Neural cell (in vitro differentiated cells): ENCODE measurements around the gene RBBP8NL. TPM values are rescaled to one million over a fixed set of nuclear protein-coding genes. Genes with fewer than 3 reads are reported as not detected.
A peak's percentile ranks its signal among the peaks of the same experiment; 100 is the strongest.

ENCODE experiments used
- H2AFZ ChIP-seq: fragments of 200-600, 300-800 bp; sonication (generic), shearing (Covaris generic); 2 replicates; pipeline ENCODE4 v1.6.0; 2014; ENCODE audit warnings: low read depth, mild to moderate bottlenecking, antibody characterized with exemption, low read length, moderate library complexity
- H3F3A ChIP-seq: fragments of 200-600 bp; shearing (Covaris generic); 2 replicates; pipeline ENCODE4 v1.6.1; 2016; ENCODE audit warnings: mild to moderate bottlenecking, moderate library complexity, mixed read lengths, antibody characterized with exemption, low read length; ENCODE audit not compliant: insufficient read depth, poor library complexity, severe bottlenecking
- H3K27ac ChIP-seq: fragments of 200-600, 300-800 bp; sonication (generic), shearing (Covaris generic); 2 replicates; pipeline ENCODE4 v1.5.1; 2014; ENCODE audit warnings: mild to moderate bottlenecking, low read length, moderate library complexity
- H3K27me3 ChIP-seq: fragments of 300-800, 200-600 bp; sonication (generic), shearing (Covaris generic); 2 replicates; pipeline ENCODE4 v1.6.0; 2014; ENCODE audit warnings: mild to moderate bottlenecking, low read depth, low read length, moderate library complexity; ENCODE audit not compliant: insufficient read depth
- H3K36me3 ChIP-seq: fragments of 300-800, 200-600 bp; sonication (generic), shearing (Covaris generic); 2 replicates; pipeline ENCODE4 v1.5.1; 2014; ENCODE audit warnings: mild to moderate bottlenecking, antibody characterized with exemption, low read length, moderate library complexity; ENCODE audit not compliant: insufficient read depth
- H3K4me2 ChIP-seq: fragments of 300-800, 200-600 bp; sonication (generic), shearing (Covaris generic); 2 replicates; pipeline ENCODE4 v1.6.0; 2014; ENCODE audit warnings: mild to moderate bottlenecking, low read length
- H3K4me3 ChIP-seq: fragments of 300-800, 200-600 bp; sonication (generic), shearing (Covaris generic); 2 replicates; pipeline ENCODE4 v1.5.1; 2014; ENCODE audit warnings: mild to moderate bottlenecking, low read length, moderate library complexity
- H3K79me2 ChIP-seq: fragments of 200-600 bp; shearing (Covaris generic); replicated peaks from 2 replicates; pipeline ENCODE4 v1.6.0; 2014; ENCODE audit warnings: mild to moderate bottlenecking, low read length, moderate library complexity; ENCODE audit not compliant: insufficient read depth
- H3K9ac ChIP-seq: fragments of 300-800, 200-600 bp; sonication (generic), shearing (Covaris generic); 2 replicates; pipeline ENCODE4 v1.6.1; 2016; ENCODE audit warnings: mild to moderate bottlenecking, low read length, mixed read lengths
- H3K9me2 ChIP-seq: fragments of 200-600 bp; shearing (Covaris generic); 2 replicates; pipeline ENCODE4 v1.6.1; 2016; ENCODE audit warnings: mild to moderate bottlenecking, low read length, mixed read lengths; ENCODE audit not compliant: insufficient read depth
- H3K9me3 ChIP-seq: fragments of 200-600, 300-800 bp; sonication (generic), shearing (Covaris generic); 2 replicates; pipeline ENCODE4 v1.6.1; 2016; ENCODE audit warnings: mild to moderate bottlenecking, mixed run types, low read length, moderate library complexity, mixed read lengths
- H4K20me1 ChIP-seq: fragments of 200-600 bp; shearing (Covaris generic); 2 replicates; pipeline ENCODE4 v1.6.1; 2016; ENCODE audit warnings: mild to moderate bottlenecking, mixed run types; ENCODE audit not compliant: insufficient read depth
- EP300 ChIP-seq: fragments of 450-650 bp; conservative IDR thresholded peaks from 2 replicates; pipeline ENCODE4 v1.6.1; 2014; ENCODE audit warnings: antibody characterized with exemption, mild to moderate bottlenecking, moderate library complexity; ENCODE audit not compliant: poor library complexity, severe bottlenecking
- EZH2 ChIP-seq: fragments of 200-600, 300-800 bp; shearing (Covaris generic), sonication (generic); IDR thresholded peaks from 2 replicates; pipeline ENCODE4 v1.6.1; 2014; ENCODE audit warnings: antibody characterized with exemption, low read length, borderline replicate concordance, mild to moderate bottlenecking; ENCODE audit not compliant: insufficient read depth, poor library complexity, severe bottlenecking
- MXI1 ChIP-seq: fragments of 450-650 bp; conservative IDR thresholded peaks from 2 replicates; pipeline ENCODE4 v1.6.1; 2014; ENCODE audit warnings: antibody characterized with exemption, mild to moderate bottlenecking; ENCODE audit not compliant: poor library complexity, severe bottlenecking
- POLR2AphosphoS5 ChIP-seq: IDR thresholded peaks from 2 replicates; pipeline ENCODE4 v1.6.1; 2012
- RAD21 ChIP-seq: fragments of 450-650 bp; conservative IDR thresholded peaks from 2 replicates; pipeline ENCODE4 v1.6.1; 2014; ENCODE audit warnings: antibody characterized with exemption, mild to moderate bottlenecking, moderate library complexity
- REST ChIP-seq: IDR thresholded peaks from 2 replicates; pipeline ENCODE4 v1.6.1; 2012; ENCODE audit warnings: borderline replicate concordance
- SMC3 ChIP-seq: fragments of 450-650 bp; conservative IDR thresholded peaks from 2 replicates; pipeline ENCODE4 v1.6.1; 2014; ENCODE audit warnings: antibody characterized with exemption, mild to moderate bottlenecking, moderate library complexity; ENCODE audit not compliant: poor library complexity
- TAF1 ChIP-seq: IDR thresholded peaks from 2 replicates; pipeline ENCODE4 v1.6.1; 2012; ENCODE audit warnings: low read depth
- polyA plus RNA-seq: library from polyadenylated mRNA; depleted of rRNA; stranded (reverse); fragments of >200 nt; gene quantifications from 2 replicates; pipeline ENCODE4 v1.2.3, GENCODE V29; 2014
- TF ChIP-seq, protein P1 (sequence below): fragments of 450-650 bp; IDR thresholded peaks from 2 replicates; pipeline ENCODE4 v1.5.1; 2014; ENCODE audit warnings: antibody characterized with exemption, mild to moderate bottlenecking, moderate library complexity; ENCODE audit not compliant: poor library complexity, severe bottlenecking

RBBP8NL gene
- polyA plus RNA-seq, 1 donor from 2014 or later = not detected

- Histone ChIP-seq H3K9me2 (no peaks in the 10 kb centered on the region), H2AFZ (no peak within 1 kb of the TSS), H4K20me1 (no peaks in the 10 kb centered on the region), H3K4me2 (no peak within 1 kb of the TSS), H3K9me3 (no peaks in the 10 kb centered on the region), H3K27ac (no peak within 1 kb of the TSS), H3K36me3 (no peaks in the 10 kb centered on the region), H3K4me3 (peak within 1 kb of the TSS; percentile 13), H3K27me3 (peaks cover 79% of the 10 kb centered on the region), H3K9ac (no peak within 1 kb of the TSS), H3F3A (no peaks in the 10 kb centered on the region), H3K79me2 (no peaks in the 10 kb centered on the region)
- no peak for TF ChIP-seq POLR2AphosphoS5
- no peak for TF ChIP-seq MXI1
- TF ChIP-seq EP300 = no peak
- TF ChIP-seq, protein P1, sequence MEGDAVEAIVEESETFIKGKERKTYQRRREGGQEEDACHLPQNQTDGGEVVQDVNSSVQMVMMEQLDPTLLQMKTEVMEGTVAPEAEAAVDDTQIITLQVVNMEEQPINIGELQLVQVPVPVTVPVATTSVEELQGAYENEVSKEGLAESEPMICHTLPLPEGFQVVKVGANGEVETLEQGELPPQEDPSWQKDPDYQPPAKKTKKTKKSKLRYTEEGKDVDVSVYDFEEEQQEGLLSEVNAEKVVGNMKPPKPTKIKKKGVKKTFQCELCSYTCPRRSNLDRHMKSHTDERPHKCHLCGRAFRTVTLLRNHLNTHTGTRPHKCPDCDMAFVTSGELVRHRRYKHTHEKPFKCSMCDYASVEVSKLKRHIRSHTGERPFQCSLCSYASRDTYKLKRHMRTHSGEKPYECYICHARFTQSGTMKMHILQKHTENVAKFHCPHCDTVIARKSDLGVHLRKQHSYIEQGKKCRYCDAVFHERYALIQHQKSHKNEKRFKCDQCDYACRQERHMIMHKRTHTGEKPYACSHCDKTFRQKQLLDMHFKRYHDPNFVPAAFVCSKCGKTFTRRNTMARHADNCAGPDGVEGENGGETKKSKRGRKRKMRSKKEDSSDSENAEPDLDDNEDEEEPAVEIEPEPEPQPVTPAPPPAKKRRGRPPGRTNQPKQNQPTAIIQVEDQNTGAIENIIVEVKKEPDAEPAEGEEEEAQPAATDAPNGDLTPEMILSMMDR = no peak
- TF ChIP-seq RAD21 = no peak
- TF ChIP-seq SMC3 = no peak
- TF ChIP-seq EZH2 = no peak
- TF ChIP-seq REST = no peak
- TF ChIP-seq TAF1 = no peak
Observed at GRCh38 chr20:62475772-62476055, 48.4 kb upstream of the RBBP8NL start, which contains the start of gene GATA5. Gene GATA5, minus strand, starts transcription at chr20:62475995. Its CDS starts 474 bp downstream, at chr20:62475521.

- H3K27me3 ChIP-seq = peaks cover 74% of the 10 kb centered on the region
- H3K9me3 ChIP-seq = no peaks in the 10 kb centered on the region
- TF ChIP-seq EZH2 (peak; percentile 89), SMC3 (no peak)
- H2AFZ ChIP-seq = no peak overlapping the region
- H4K20me1 ChIP-seq = no peaks in the 10 kb centered on the region
- no peaks in the 10 kb centered on the region for H3K9me2 ChIP-seq
- no peaks in the 10 kb centered on the region for H3K36me3 ChIP-seq
- H3K9ac ChIP-seq = no peak overlapping the region
- H3K4me2 ChIP-seq = no peak overlapping the region
- no peak overlapping the region for H3K4me3 ChIP-seq
- H3F3A ChIP-seq = no peaks in the 10 kb centered on the region
- no peaks in the 10 kb centered on the region for H3K79me2 ChIP-seq
- no peak overlapping the region for H3K27ac ChIP-seq
Observed at GRCh38 chr20:62475027-62475771, 47.9 kb upstream of the RBBP8NL start.
